HepG2 (cell line): ENCODE data around the gene SLC28A1. TPM values are rescaled to one million over a fixed set of nuclear protein-coding genes. Genes with fewer than 3 reads are reported as not detected.

Experiments
- ATAC-seq: fragments of 200-7000 bp; cut with Tn5 transposase; 3 replicates; pipeline ENCODE4 v1.9.1; 2020; ENCODE audit warnings: mild to moderate bottlenecking, moderate library complexity
- BruUV-seq: library from RNA; stranded (reverse); fragments of 400-500 nt; replicated peaks from 2 replicates; lab custom pipeline; 2021; lab: Mats Ljungman, UMichigan
- CTCF ChIA-PET: fragments of 300-600 bp; formaldehyde crosslinking; extraction: SDS; loops from one replicate; lab custom pipeline; 2021; ENCODE audit warnings: low total read pairs, inconsistent platforms, low intra/inter-chr PET ratio; lab: Yijun Ruan, JAX
- POLR2A ChIA-PET: fragments of 350-600 bp; sonication (Branson Sonifier 250); formaldehyde crosslinking; loops from one replicate; lab custom pipeline; 2020; ENCODE audit warnings: antibody characterized with exemption, inconsistent platforms; lab: Yijun Ruan, JAX
- DNase-seq: peaks from one replicate; pipeline ENCODE4 v3.0.0-alpha.2; 2015; ENCODE audit warnings: low spot score
- FAIRE-seq: peaks from 3 replicates; lab custom pipeline; 2011; peaks lifted over from hg19 to GRCh38; lab: Jason Lieb, UNC
- H2AFZ ChIP-seq: one replicate; pipeline ENCODE4 v1.6.1; 2011; ENCODE audit warnings: low read length, inconsistent platforms
- H3K27ac ChIP-seq: fragments of 300-600 bp; 3 replicates; pipeline ENCODE4 v1.8.0; 2011; ENCODE audit warnings: mixed run types, mild to moderate bottlenecking, mixed read lengths, low read length, inconsistent platforms; ENCODE audit not compliant: insufficient read depth; ENCODE audit errors: extremely low read length
- H3K27me3 ChIP-seq, 2 experiments: fragments of 200-600 bp in 1 of 2; 2 replicates in 1 of 2; 3 replicates in 1 of 2; pipeline versions ENCODE4 v1.6.0 to v1.8.0; 2011; ENCODE audit warnings: low read length in 2 of 2, mild to moderate bottlenecking in 2 of 2, moderate library complexity in 2 of 2, inconsistent platforms in 1 of 2; ENCODE audit not compliant: insufficient read depth in 2 of 2, control insufficient read depth in 1 of 2
- H3K36me3 ChIP-seq, 2 experiments: fragments of 200-600 bp in 1 of 2; replicated peaks in 1 of 2; 2 replicates in 1 of 2; 3 replicates in 1 of 2; pipeline versions ENCODE4 v1.5.1 to v1.8.0; 2011; ENCODE audit warnings: low read length in 2 of 2, inconsistent platforms in 1 of 2; ENCODE audit not compliant: insufficient read depth in 2 of 2, control insufficient read depth in 1 of 2
- H3K4me1 ChIP-seq: 2 replicates; pipeline ENCODE4 v1.5.1; 2012; ENCODE audit warnings: low read length, inconsistent platforms; ENCODE audit not compliant: insufficient read depth
- H3K4me2 ChIP-seq: 2 replicates; pipeline ENCODE4 v1.6.0; 2011; ENCODE audit warnings: low read depth, low read length, inconsistent platforms
- H3K4me3 ChIP-seq, 3 experiments: fragments of 200-600 bp in 1 of 3; sonication (generic), shearing (Covaris generic) in 1 of 3; replicated peaks in 1 of 3; 2 replicates each; pipeline ENCODE4 v1.5.1; 2011 to 2016; ENCODE audit warnings: low read length in 3 of 3, inconsistent platforms in 2 of 3, low read depth in 2 of 3, mild to moderate bottlenecking in 2 of 3, control low read depth in 1 of 3, mixed read lengths in 1 of 3; ENCODE audit not compliant: insufficient read depth in 1 of 3
- H3K79me2 ChIP-seq: one replicate; pipeline ENCODE4 v1.6.1; 2011; ENCODE audit warnings: low read length, inconsistent platforms; ENCODE audit not compliant: insufficient read depth
- H3K9ac ChIP-seq: 2 replicates; pipeline ENCODE4 v1.6.0; 2011; ENCODE audit warnings: mild to moderate bottlenecking, low read depth, low read length, inconsistent platforms; ENCODE audit not compliant: insufficient read depth
- H3K9me3 ChIP-seq: 2 replicates; pipeline ENCODE4 v1.5.1; 2012; ENCODE audit warnings: mild to moderate bottlenecking, low read length
- H4K20me1 ChIP-seq: 2 replicates; pipeline ENCODE4 v1.6.0; 2011; ENCODE audit warnings: inconsistent platforms, mild to moderate bottlenecking, low read length, moderate library complexity; ENCODE audit not compliant: insufficient read depth
- FOXA3 ChIP-seq: IDR thresholded peaks from 2 replicates; pipeline ENCODE4 v1.6.1; 2016; ENCODE audit warnings: missing genetic modification reagents, missing compliant biosample characterization
- RCOR2 ChIP-seq: IDR thresholded peaks from 2 replicates; pipeline ENCODE4 v1.6.1; 2016; ENCODE audit warnings: missing biosample characterization, missing genetic modification reagents
- RFX3 ChIP-seq: IDR thresholded peaks from 2 replicates; pipeline ENCODE4 v1.6.1; 2016; ENCODE audit warnings: missing biosample characterization, missing genetic modification reagents
- SAP130 ChIP-seq: IDR thresholded peaks from 2 replicates; pipeline ENCODE4 v1.6.1; 2016; ENCODE audit warnings: low read depth
- TBX2 ChIP-seq: sonication (generic); formaldehyde crosslinking; IDR thresholded peaks from 2 replicates; pipeline ENCODE4 v1.5.0; 2020; ENCODE audit warnings: missing genetic modification reagents, mild to moderate bottlenecking, borderline replicate concordance
- TGIF2 ChIP-seq: IDR thresholded peaks from 2 replicates; pipeline ENCODE4 v1.6.1; 2016; ENCODE audit warnings: control low read depth, missing compliant biosample characterization
- ZBTB38 ChIP-seq: sonication (generic); formaldehyde crosslinking; IDR thresholded peaks from 2 replicates; pipeline ENCODE4 v1.5.1; 2020; ENCODE audit warnings: mild to moderate bottlenecking, missing genetic modification reagents
- ZKSCAN8 ChIP-seq: IDR thresholded peaks from 2 replicates; pipeline ENCODE4 v1.6.1; 2016; ENCODE audit warnings: borderline replicate concordance, missing genetic modification reagents, missing compliant biosample characterization
- ZNF225 ChIP-seq: sonication (generic); formaldehyde crosslinking; IDR thresholded peaks from 2 replicates; pipeline ENCODE4 v1.4.0; 2020; ENCODE audit warnings: mild to moderate bottlenecking, missing genetic modification reagents
- ZNF24 ChIP-seq: fragments of 450-650 bp; IDR thresholded peaks from 2 replicates; pipeline ENCODE4 v1.6.1; 2017; ENCODE audit warnings: antibody characterized with exemption, mild to moderate bottlenecking
- ZNF260 ChIP-seq: sonication (generic); formaldehyde crosslinking; IDR thresholded peaks from 2 replicates; pipeline ENCODE4 v1.4.0; 2020; ENCODE audit warnings: missing genetic modification reagents, low read depth, mild to moderate bottlenecking, borderline replicate concordance
- ZNF607 ChIP-seq: sonication (generic); formaldehyde crosslinking; IDR thresholded peaks from 2 replicates; pipeline ENCODE4 v1.5.1; 2020; ENCODE audit warnings: missing genetic modification reagents, mild to moderate bottlenecking, borderline replicate concordance
- ZNF615 ChIP-seq: sonication (generic); formaldehyde crosslinking; IDR thresholded peaks from 2 replicates; pipeline ENCODE4 v1.5.0; 2020; ENCODE audit warnings: mild to moderate bottlenecking, missing genetic modification reagents, borderline replicate concordance
- WGBS: methylation state at CpG from one replicate; pipeline ENCODE4 v1.1.6; 2017; ENCODE audit warnings: low lambda C conversion rate; 5-methylcytosine and 5-hydroxymethylcytosine counted together
- in situ Hi-C: cut with HindIII; loops from 2 replicates; pipeline ENCODE4 v1.10.0; 2017; ENCODE audit warnings: low pct_unique_long_range_greater_than_20kb; ENCODE audit not compliant: extremely low pct_ligation_motif_present
- intact Hi-C: fragments of 100-400 bp; cut with micrococcal nuclease; formaldehyde crosslinking; loops from one replicate; pipeline ENCODE4 v1.10.0; 2022; ENCODE audit not compliant: unreplicated experiment
- polyA plus RNA-seq, 8 experiments: library from polyadenylated mRNA; depleted of rRNA in 3 of 8; stranded (reverse) in 7 of 8; unstranded in 1 of 8; fragments of >200 nt; fragmentation: Illumina TruSeq in 4 of 8; extraction: Trizol in 4 of 8; gene quantifications; 2 replicates each; pipeline versions ENCODE4 v1.2.1 to v1.2.3, GENCODE V29; 2011 to 2016; ENCODE audit warnings: low read depth in 4 of 8, missing spikeins in 1 of 8, mixed read lengths in 1 of 8; ENCODE audit not compliant: insufficient read depth in 1 of 8
- total RNA-seq, 5 experiments: library from RNA; depleted of rRNA; stranded (reverse); fragments of >200 nt; fragmentation: Illumina TruSeq; extraction: Trizol; gene quantifications; 2 replicates each; pipeline ENCODE4 v1.2.3, GENCODE V29; 2016; ENCODE audit warnings: low read depth in 1 of 5
- TF ChIP-seq, protein P1 (sequence below): sonication (generic); formaldehyde crosslinking; IDR thresholded peaks from 2 replicates; pipeline ENCODE4 v1.4.0; 2020; ENCODE audit warnings: missing genetic modification reagents, borderline replicate concordance
- TF ChIP-seq, protein P2 (sequence below): sonication (generic); formaldehyde crosslinking; IDR thresholded peaks from 2 replicates; pipeline ENCODE4 v1.4.0; 2020; ENCODE audit warnings: missing genetic modification reagents
- TF ChIP-seq, protein P3 (sequence below): IDR thresholded peaks from 2 replicates; pipeline ENCODE4 v1.6.1; 2016; ENCODE audit warnings: low read depth, control low read depth
- TF ChIP-seq, protein P4 (sequence below): sonication (generic); formaldehyde crosslinking; IDR thresholded peaks from 2 replicates; pipeline ENCODE4 v1.9.0; 2022; ENCODE audit warnings: low read depth, missing genetic modification reagents

SLC28A1 gene
- total and polyA plus RNA-seq, 2 of the 13 experiments (the other 11 are each of a cell fraction or from before 2014, with no cell fraction given) = 0.31 to 5.8 TPM

- H3K79me2 ChIP-seq = no peaks in the 10 kb centered on the region
- in situ Hi-C loops (no loop called here), intact Hi-C loops (loop anchor here (2.0 kb wide), 1 partner anchor 280 kb away; the partner anchor contains the start of gene WDR73)
- H3K27me3 ChIP-seq = no peaks in the 10 kb centered on the region
- H3K27ac ChIP-seq = no peak overlapping the region
- 72% methylated on average over 14 of the region's 21 CpGs for WGBS
- DNase-seq (peak; percentile 31), ATAC-seq (peak; percentile 91), FAIRE-seq (no peak)
- ChIA-PET CTCF (interaction anchor here (1.2 to 2.6 kb wide), 2 partner anchors 90 to 108 kb away, joined by 3 to 9 read pairs; no protein-coding TSS in a partner anchor), POLR2A (no interaction called here)
- no TSS peak for BruUV-seq
- no peaks in the 10 kb centered on the region for H3K36me3 ChIP-seq
- no peak overlapping the region for H2AFZ ChIP-seq
- no peak overlapping the region for H3K4me2 ChIP-seq
- no peak overlapping the region for H3K4me3 ChIP-seq
- peaks cover 4% of the 10 kb centered on the region for H3K4me1 ChIP-seq
- H3K9ac ChIP-seq = no peak overlapping the region
- no peaks in the 10 kb centered on the region for H4K20me1 ChIP-seq
- no peaks in the 10 kb centered on the region for H3K9me3 ChIP-seq
- TF ChIP-seq FOXA3 (CRISPR knock-in tag) (no peak), ZBTB38 (no peak), TGIF2 (CRISPR knock-in tag) (no peak), RCOR2 (CRISPR knock-in tag) (no peak), RFX3 (CRISPR knock-in tag) (no peak), ZKSCAN8 (no peak), ZNF260 (no peak), SAP130 (CRISPR knock-in tag) (no peak), TBX2 (CRISPR knock-in tag) (no peak), ZNF607 (CRISPR knock-in tag) (no peak), ZNF225 (no peak), ZNF615 (no peak), ZNF24 (no peak)
- TF ChIP-seq, protein P1, sequence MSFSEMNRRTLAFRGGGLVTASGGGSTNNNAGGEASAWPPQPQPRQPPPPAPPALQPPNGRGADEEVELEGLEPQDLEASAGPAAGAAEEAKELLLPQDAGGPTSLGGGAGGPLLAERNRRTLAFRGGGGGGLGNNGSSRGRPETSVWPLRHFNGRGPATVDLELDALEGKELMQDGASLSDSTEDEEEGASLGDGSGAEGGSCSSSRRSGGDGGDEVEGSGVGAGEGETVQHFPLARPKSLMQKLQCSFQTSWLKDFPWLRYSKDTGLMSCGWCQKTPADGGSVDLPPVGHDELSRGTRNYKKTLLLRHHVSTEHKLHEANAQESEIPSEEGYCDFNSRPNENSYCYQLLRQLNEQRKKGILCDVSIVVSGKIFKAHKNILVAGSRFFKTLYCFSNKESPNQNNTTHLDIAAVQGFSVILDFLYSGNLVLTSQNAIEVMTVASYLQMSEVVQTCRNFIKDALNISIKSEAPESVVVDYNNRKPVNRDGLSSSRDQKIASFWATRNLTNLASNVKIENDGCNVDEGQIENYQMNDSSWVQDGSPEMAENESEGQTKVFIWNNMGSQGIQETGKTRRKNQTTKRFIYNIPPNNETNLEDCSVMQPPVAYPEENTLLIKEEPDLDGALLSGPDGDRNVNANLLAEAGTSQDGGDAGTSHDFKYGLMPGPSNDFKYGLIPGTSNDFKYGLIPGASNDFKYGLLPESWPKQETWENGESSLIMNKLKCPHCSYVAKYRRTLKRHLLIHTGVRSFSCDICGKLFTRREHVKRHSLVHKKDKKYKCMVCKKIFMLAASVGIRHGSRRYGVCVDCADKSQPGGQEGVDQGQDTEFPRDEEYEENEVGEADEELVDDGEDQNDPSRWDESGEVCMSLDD (CRISPR knock-in tag) = no peak
- TF ChIP-seq, protein P2, sequence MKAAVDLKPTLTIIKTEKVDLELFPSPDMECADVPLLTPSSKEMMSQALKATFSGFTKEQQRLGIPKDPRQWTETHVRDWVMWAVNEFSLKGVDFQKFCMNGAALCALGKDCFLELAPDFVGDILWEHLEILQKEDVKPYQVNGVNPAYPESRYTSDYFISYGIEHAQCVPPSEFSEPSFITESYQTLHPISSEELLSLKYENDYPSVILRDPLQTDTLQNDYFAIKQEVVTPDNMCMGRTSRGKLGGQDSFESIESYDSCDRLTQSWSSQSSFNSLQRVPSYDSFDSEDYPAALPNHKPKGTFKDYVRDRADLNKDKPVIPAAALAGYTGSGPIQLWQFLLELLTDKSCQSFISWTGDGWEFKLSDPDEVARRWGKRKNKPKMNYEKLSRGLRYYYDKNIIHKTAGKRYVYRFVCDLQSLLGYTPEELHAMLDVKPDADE = no peak
- TF ChIP-seq, protein P3, sequence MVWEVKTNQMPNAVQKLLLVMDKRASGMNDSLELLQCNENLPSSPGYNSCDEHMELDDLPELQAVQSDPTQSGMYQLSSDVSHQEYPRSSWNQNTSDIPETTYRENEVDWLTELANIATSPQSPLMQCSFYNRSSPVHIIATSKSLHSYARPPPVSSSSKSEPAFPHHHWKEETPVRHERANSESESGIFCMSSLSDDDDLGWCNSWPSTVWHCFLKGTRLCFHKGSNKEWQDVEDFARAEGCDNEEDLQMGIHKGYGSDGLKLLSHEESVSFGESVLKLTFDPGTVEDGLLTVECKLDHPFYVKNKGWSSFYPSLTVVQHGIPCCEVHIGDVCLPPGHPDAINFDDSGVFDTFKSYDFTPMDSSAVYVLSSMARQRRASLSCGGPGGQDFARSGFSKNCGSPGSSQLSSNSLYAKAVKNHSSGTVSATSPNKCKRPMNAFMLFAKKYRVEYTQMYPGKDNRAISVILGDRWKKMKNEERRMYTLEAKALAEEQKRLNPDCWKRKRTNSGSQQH = no peak
- TF ChIP-seq, protein P4, sequence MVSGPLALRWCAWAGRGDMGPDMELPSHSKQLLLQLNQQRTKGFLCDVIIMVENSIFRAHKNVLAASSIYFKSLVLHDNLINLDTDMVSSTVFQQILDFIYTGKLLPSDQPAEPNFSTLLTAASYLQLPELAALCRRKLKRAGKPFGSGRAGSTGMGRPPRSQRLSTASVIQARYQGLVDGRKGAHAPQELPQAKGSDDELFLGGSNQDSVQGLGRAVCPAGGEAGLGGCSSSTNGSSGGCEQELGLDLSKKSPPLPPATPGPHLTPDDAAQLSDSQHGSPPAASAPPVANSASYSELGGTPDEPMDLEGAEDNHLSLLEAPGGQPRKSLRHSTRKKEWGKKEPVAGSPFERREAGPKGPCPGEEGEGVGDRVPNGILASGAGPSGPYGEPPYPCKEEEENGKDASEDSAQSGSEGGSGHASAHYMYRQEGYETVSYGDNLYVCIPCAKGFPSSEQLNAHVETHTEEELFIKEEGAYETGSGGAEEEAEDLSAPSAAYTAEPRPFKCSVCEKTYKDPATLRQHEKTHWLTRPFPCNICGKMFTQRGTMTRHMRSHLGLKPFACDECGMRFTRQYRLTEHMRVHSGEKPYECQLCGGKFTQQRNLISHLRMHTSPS (CRISPR knock-in tag) = no peak
Observed at GRCh38 chr15:84934942-84935729, 50.7 kb downstream of the SLC28A1 start.
